SK-N-SH (cell line): Measurements from ENCODE around the gene ARHGEF1. TPM values are rescaled to one million over a fixed set of nuclear protein-coding genes. Genes with fewer than 3 reads are reported as not detected.

Experiments
- CTCF ChIA-PET: fragments of 300-600, 350-600 bp; formaldehyde crosslinking; extraction: SDS; loops from one replicate; lab custom pipeline; 2021; lab: Yijun Ruan, JAX
- POLR2A ChIA-PET: fragments of 350-600 bp; sonication (Branson Sonifier 250); formaldehyde crosslinking; extraction: SDS; loops from one replicate; lab custom pipeline; 2020; ENCODE audit warnings: antibody characterized with exemption, inconsistent platforms; lab: Yijun Ruan, JAX
- DNase-seq: peaks from one replicate; pipeline ENCODE4 v3.0.0; 2012
- H2AFZ ChIP-seq: fragments of 200-600 bp; sonication (generic); 2 replicates; pipeline ENCODE4 v1.8.1; 2016; ENCODE audit warnings: antibody characterized with exemption, mild to moderate bottlenecking, low read depth
- H3F3A ChIP-seq: fragments of 200-600 bp; sonication (generic); replicated peaks from 2 replicates; pipeline ENCODE3; 2016; ENCODE audit warnings: antibody characterized with exemption, mild to moderate bottlenecking; ENCODE audit not compliant: insufficient read depth
- H3K27ac ChIP-seq, 2 experiments: fragments of 200-500 bp in 1 of 2; fragments of 200-600 bp in 1 of 2; sonication (Bioruptor generic) in 1 of 2; sonication (generic), shearing (Covaris generic) in 1 of 2; 2 replicates each; pipeline versions ENCODE4 v1.5.1 to v1.6.1; 2014 to 2016; ENCODE audit warnings: low read depth in 2 of 2, inconsistent platforms in 1 of 2, low read length in 1 of 2, mild to moderate bottlenecking in 1 of 2, mixed read lengths in 1 of 2
- H3K27me3 ChIP-seq: fragments of 200-600 bp; sonication (generic), shearing (Covaris generic); 2 replicates; pipeline ENCODE4 v1.6.1; 2016; ENCODE audit warnings: mixed run types; ENCODE audit not compliant: insufficient read depth
- H3K36me3 ChIP-seq, 2 experiments: fragments of 200-500 bp in 1 of 2; fragments of 200-600 bp in 1 of 2; sonication (Bioruptor generic) in 1 of 2; sonication (generic) in 1 of 2; replicated peaks in 1 of 2; 2 replicates each; pipeline versions ENCODE3 to v1.5.1; 2014 to 2016; ENCODE audit warnings: low read length in 1 of 2, mild to moderate bottlenecking in 1 of 2; ENCODE audit not compliant: insufficient read depth in 2 of 2, control insufficient read depth in 1 of 2
- H3K4me1 ChIP-seq, 2 experiments: fragments of 200-500 bp in 1 of 2; fragments of 200-600 bp in 1 of 2; sonication (Bioruptor generic) in 1 of 2; sonication (generic), shearing (Covaris generic) in 1 of 2; 2 replicates each; pipeline versions ENCODE4 v1.5.1 to v1.6.1; 2014 to 2016; ENCODE audit warnings: low read depth in 1 of 2, low read length in 1 of 2, mixed run types in 1 of 2; ENCODE audit not compliant: insufficient read depth in 2 of 2, control insufficient read depth in 1 of 2
- H3K4me2 ChIP-seq: fragments of 200-600 bp; sonication (generic), shearing (Covaris generic); 2 replicates; pipeline ENCODE4 v1.6.1; 2017; ENCODE audit warnings: mixed run types
- H3K4me3 ChIP-seq, 2 experiments: fragments of 200-500 bp in 1 of 2; fragments of 200-600 bp in 1 of 2; sonication (Bioruptor generic) in 1 of 2; sonication (generic), shearing (Covaris generic) in 1 of 2; 2 replicates each; pipeline versions ENCODE4 v1.5.1 to v1.8.1; 2014 to 2016; ENCODE audit warnings: low read depth in 2 of 2, inconsistent platforms in 1 of 2, low read length in 1 of 2, mild to moderate bottlenecking in 1 of 2, mixed read lengths in 1 of 2, moderate library complexity in 1 of 2
- H3K79me2 ChIP-seq: fragments of 200-600 bp; sonication (generic); 2 replicates; pipeline ENCODE4 v1.8.1; 2017; ENCODE audit warnings: mild to moderate bottlenecking; ENCODE audit not compliant: insufficient read depth
- H3K9ac ChIP-seq: fragments of 200-600 bp; sonication (generic); 2 replicates; pipeline ENCODE4 v1.6.1; 2017; ENCODE audit warnings: mixed run types
- H3K9me2 ChIP-seq: fragments of 200-600 bp; sonication (generic); 2 replicates; pipeline ENCODE4 v1.6.1; 2017; ENCODE audit warnings: mixed run types
- H3K9me3 ChIP-seq: fragments of 200-600 bp; sonication (generic); 2 replicates; pipeline ENCODE4 v1.6.1; 2017; ENCODE audit warnings: mixed run types, mild to moderate bottlenecking, moderate library complexity
- H4K20me1 ChIP-seq: fragments of 200-600 bp; sonication (generic); 2 replicates; pipeline ENCODE4 v1.6.1; 2017; ENCODE audit warnings: mild to moderate bottlenecking, mixed run types; ENCODE audit not compliant: insufficient read depth
- EZH2phosphoT487 ChIP-seq: fragments of 200-600 bp; sonication (generic); IDR thresholded peaks from 2 replicates; pipeline ENCODE4 v1.6.1; 2017; ENCODE audit warnings: low read depth, mixed run types, mild to moderate bottlenecking, antibody characterized with exemption, moderate library complexity, borderline replicate concordance
- FOSL2 ChIP-seq: IDR thresholded peaks from 2 replicates; pipeline ENCODE4 v1.4.0; 2012; ENCODE audit warnings: low read depth, mild to moderate bottlenecking, moderate library complexity, borderline replicate concordance
- FOXJ3 ChIP-seq: sonication (generic); formaldehyde crosslinking; IDR thresholded peaks from 2 replicates; pipeline ENCODE4 v1.5.1; 2020; ENCODE audit warnings: mild to moderate bottlenecking, missing genetic modification reagents
- GABPA ChIP-seq: IDR thresholded peaks from 2 replicates; pipeline ENCODE4 v1.4.0; 2012; ENCODE audit warnings: low read depth, mild to moderate bottlenecking
- GATA2 ChIP-seq: sonication (generic); formaldehyde crosslinking; IDR thresholded peaks from 2 replicates; pipeline ENCODE4 v1.5.0; 2020; ENCODE audit warnings: mild to moderate bottlenecking, missing genetic modification reagents
- JUND ChIP-seq: IDR thresholded peaks from 2 replicates; pipeline ENCODE4 v1.4.0; 2012
- MAX ChIP-seq: IDR thresholded peaks from 2 replicates; pipeline ENCODE4 v1.4.0; 2012; ENCODE audit warnings: low read depth
- MEF2A ChIP-seq: IDR thresholded peaks from 2 replicates; pipeline ENCODE4 v1.4.0; 2012; ENCODE audit warnings: low read depth, borderline replicate concordance
- MXI1 ChIP-seq: IDR thresholded peaks from 2 replicates; pipeline ENCODE4 v1.6.1; 2012; ENCODE audit warnings: mild to moderate bottlenecking, low read depth, low read length, improper control_type of control experiment
- NFIC ChIP-seq: IDR thresholded peaks from 2 replicates; pipeline ENCODE4 v1.4.0; 2012; ENCODE audit warnings: borderline replicate concordance
- NRF1 ChIP-seq: IDR thresholded peaks from 2 replicates; pipeline ENCODE4 v1.6.1; 2012; ENCODE audit warnings: low read depth, mild to moderate bottlenecking, low read length
- PBX3 ChIP-seq: IDR thresholded peaks from 2 replicates; pipeline ENCODE4; 2012
- POLR2AphosphoS5 ChIP-seq: IDR thresholded peaks from 2 replicates; pipeline ENCODE4 v1.6.1; 2012; ENCODE audit warnings: low read depth, low read length
- RCOR1 ChIP-seq: fragments of 150-350 bp; IDR thresholded peaks from 2 replicates; pipeline ENCODE4 v1.6.1; 2017; ENCODE audit warnings: antibody characterized with exemption, low read length
- REST ChIP-seq: IDR thresholded peaks from 2 replicates; pipeline ENCODE4 v1.6.1; 2012; ENCODE audit warnings: mild to moderate bottlenecking, low read depth, low read length, moderate library complexity
- RFX5 ChIP-seq: IDR thresholded peaks from 2 replicates; pipeline ENCODE4 v1.6.1; 2012; ENCODE audit warnings: mild to moderate bottlenecking, improper control_type of control experiment, low read length
- RXRA ChIP-seq: IDR thresholded peaks from 2 replicates; pipeline ENCODE4 v1.4.0; 2012; ENCODE audit warnings: low read depth, mild to moderate bottlenecking, borderline replicate concordance
- SIN3A ChIP-seq: IDR thresholded peaks from 2 replicates; pipeline ENCODE4 v1.6.1; 2012; ENCODE audit warnings: low read depth, mild to moderate bottlenecking, low read length, moderate library complexity, borderline replicate concordance
- SMC3 ChIP-seq: IDR thresholded peaks from 2 replicates; pipeline ENCODE4 v1.6.1; 2012; ENCODE audit warnings: low read depth, low read length, improper control_type of control experiment
- TAF1 ChIP-seq: IDR thresholded peaks from 2 replicates; pipeline ENCODE4 v1.6.1; 2012; ENCODE audit warnings: low read depth, mild to moderate bottlenecking, low read length, moderate library complexity, borderline replicate concordance
- TEAD4 ChIP-seq: IDR thresholded peaks from 2 replicates; pipeline ENCODE4 v1.4.0; 2012; ENCODE audit warnings: mild to moderate bottlenecking, borderline replicate concordance; ENCODE audit not compliant: insufficient read depth
- USF1 ChIP-seq: IDR thresholded peaks from 2 replicates; pipeline ENCODE4 v1.4.0; 2012; ENCODE audit warnings: low read depth, borderline replicate concordance
- USF2 ChIP-seq: fragments of 150-350 bp; IDR thresholded peaks from 2 replicates; pipeline ENCODE4 v1.6.1; 2017; ENCODE audit warnings: antibody characterized with exemption, low read length, low read depth, borderline replicate concordance
- YY1 ChIP-seq: IDR thresholded peaks from 2 replicates; pipeline ENCODE4 v1.4.0; 2012; ENCODE audit warnings: low read depth, mild to moderate bottlenecking
- WGBS: methylation state at CpG from one replicate; pipeline ENCODE4 v1.1.6; 2017; ENCODE audit warnings: low lambda C conversion rate; 5-methylcytosine and 5-hydroxymethylcytosine counted together
- polyA plus RNA-seq, 3 experiments: library from polyadenylated mRNA; depleted of rRNA; stranded (reverse); fragments of >200 nt; gene quantifications; 2 replicates each; pipeline ENCODE4 v1.2.3, GENCODE V29; 2012

ARHGEF1 gene
- polyA plus RNA-seq, 1 of the 3 experiments (the other 2 are of a cell fraction): 102 TPM

- no peak for TF ChIP-seq REST
- TF ChIP-seq FOSL2: no peak
- no peak for TF ChIP-seq GATA2
- no peak for TF ChIP-seq RFX5
- TF ChIP-seq JUND: no peak
- no peak for TF ChIP-seq FOXJ3 (CRISPR knock-in tag)
- no peak for TF ChIP-seq USF2
- TF ChIP-seq RXRA: no peak
- TF ChIP-seq MEF2A: no peak
- no peak for TF ChIP-seq MXI1
- no peak for TF ChIP-seq TEAD4
- no peak for TF ChIP-seq YY1
- no peak for TF ChIP-seq EZH2phosphoT487
- TF ChIP-seq, all 33 proteins: peak for 0
These were observed 35.5 kb upstream of the ARHGEF1 start (continued) for GRCh38 chr19:41847351-41848105.

- 25% methylated on average over 6 of the region's 6 CpGs for WGBS
- no peak for TF ChIP-seq NRF1
- no peak for TF ChIP-seq NFIC
- no peak for TF ChIP-seq JUND
- TF ChIP-seq POLR2AphosphoS5: no peak
- TF ChIP-seq SIN3A: no peak
- no peak for TF ChIP-seq GATA2
- TF ChIP-seq TAF1: no peak
- no peak for TF ChIP-seq SMC3
- no peak for TF ChIP-seq USF2
- TF ChIP-seq USF1: no peak
- no peak for TF ChIP-seq FOSL2
- no peak for TF ChIP-seq MAX
- TF ChIP-seq RCOR1: no peak
- TF ChIP-seq RFX5: no peak
- no peak for TF ChIP-seq GABPA
- TF ChIP-seq PBX3: no peak
These were observed 34.3 kb upstream of the ARHGEF1 start for GRCh38 chr19:41848666-41849065.

More at GRCh38 chr19:41848666-41849065, 34.3 kb upstream of the ARHGEF1 start:
- Histone ChIP-seq H3K9ac (no peak overlapping the region), H2AFZ (no peak overlapping the region), H3F3A (no peaks in the 10 kb centered on the region), H3K79me2 (no peaks in the 10 kb centered on the region), H3K9me3 (no peaks in the 10 kb centered on the region), H4K20me1 (no peaks in the 10 kb centered on the region), H3K27ac (no peak overlapping the region), H3K27me3 (peaks cover 51% of the 10 kb centered on the region), H3K4me3 (no peak overlapping the region), H3K4me1 (no peaks in the 10 kb centered on the region), H3K4me2 (no peak overlapping the region), H3K9me2 (no peaks in the 10 kb centered on the region), H3K36me3 (no peaks in the 10 kb centered on the region)
- no peak for DNase-seq
- CTCF ChIA-PET: interaction anchor here (1.5 to 5.5 kb wide), 2 partner anchors 12 to 28 kb away, joined by 3 to 34 read pairs; no protein-coding TSS in a partner anchor
- POLR2A ChIA-PET: no interaction called here
